HCT116 (cell line): ENCODE measurements around the gene NOC2L. TPM values are rescaled to one million over a fixed set of nuclear protein-coding genes. Genes with fewer than 3 reads are reported as not detected.
A peak's percentile ranks its signal among the peaks of the same experiment; 100 is the strongest.

ENCODE experiments used
- ATAC-seq: fragments of 200-7000 bp; cut with Tn5 transposase; 2 replicates; pipeline ENCODE4 v1.9.1; 2020; ENCODE audit warnings: mild to moderate bottlenecking, moderate library complexity
- BruUV-seq: library from RNA; stranded (reverse); fragments of 400-500 nt; replicated peaks from 2 replicates; lab custom pipeline; 2021; lab: Mats Ljungman, UMichigan
- CTCF ChIA-PET: fragments of 300-600 bp; sonication (Branson Sonifier 250); formaldehyde crosslinking; loops from one replicate; lab custom pipeline; 2021; ENCODE audit warnings: antibody characterized with exemption; lab: Charles Lee
- POLR2A ChIA-PET: fragments of 300-600, 350-600 bp; sonication (Branson Sonifier 250); formaldehyde crosslinking; loops from one replicate; lab custom pipeline; 2021; ENCODE audit warnings: antibody characterized with exemption; lab: Charles Lee
- RAD21 ChIA-PET, 2 experiments: fragments of 300-600 bp; sonication (Branson Sonifier 250); formaldehyde crosslinking; loops; one replicate each; lab custom pipeline; 2023; ENCODE audit warnings: low total read pairs in 2 of 2; ENCODE audit not compliant: uncharacterized antibody in 2 of 2, unreplicated experiment in 2 of 2, low non-redundant PET in 1 of 2; lab: Charles Lee
- DNase-seq: peaks from one replicate; pipeline ENCODE4 v3.0.0-alpha.2; 2010; ENCODE audit warnings: low read depth, low spot score
- H2AFZ ChIP-seq: fragments of 200-600 bp; shearing (Covaris generic), sonication (generic); 2 replicates; pipeline ENCODE4 v1.6.1; 2017; ENCODE audit warnings: low read depth, mixed run types, mixed read lengths, antibody characterized with exemption, low read length; ENCODE audit not compliant: poor library complexity, severe bottlenecking
- H3K27ac ChIP-seq: 2 replicates; pipeline ENCODE4 v1.5.1; 2012; ENCODE audit warnings: low read depth, low read length
- H3K27me3 ChIP-seq: fragments of 200-600 bp; sonication (generic); 2 replicates; pipeline ENCODE4 v1.6.1; 2016; ENCODE audit warnings: mixed run types, low read length, mixed read lengths; ENCODE audit not compliant: insufficient read depth
- H3K36me3 ChIP-seq, 2 experiments: fragments of 200-500 bp in 1 of 2; fragments of 200-600 bp in 1 of 2; sonication (Bioruptor generic) in 1 of 2; sonication (generic) in 1 of 2; 2 replicates each; pipeline versions ENCODE4 v1.5.1 to v1.6.1; 2014 to 2016; ENCODE audit warnings: low read length in 2 of 2, inconsistent platforms in 1 of 2, mixed read lengths in 1 of 2, mixed run types in 1 of 2; ENCODE audit not compliant: insufficient read depth in 2 of 2, control insufficient read depth in 1 of 2
- H3K4me1 ChIP-seq, 2 experiments: fragments of 200-600 bp in 1 of 2; sonication (generic) in 1 of 2; 2 replicates each; pipeline versions ENCODE4 v1.5.1 to v1.6.1; 2012 to 2017; ENCODE audit warnings: low read length in 2 of 2, inconsistent platforms in 1 of 2, mild to moderate bottlenecking in 1 of 2, mixed read lengths in 1 of 2, mixed run types in 1 of 2, moderate library complexity in 1 of 2; ENCODE audit not compliant: insufficient read depth in 2 of 2, control insufficient read depth in 1 of 2
- H3K4me2 ChIP-seq: fragments of 200-600 bp; sonication (generic); 2 replicates; pipeline ENCODE4 v1.6.1; 2017; ENCODE audit warnings: mixed run types, low read length, mixed read lengths
- H3K4me3 ChIP-seq, 2 experiments: fragments of 200-600 bp in 1 of 2; sonication (generic) in 1 of 2; replicated peaks in 1 of 2; 2 replicates each; pipeline ENCODE4 v1.5.1; 2011 to 2016; ENCODE audit warnings: low read length in 2 of 2, control low read depth in 1 of 2, low read depth in 1 of 2, mild to moderate bottlenecking in 1 of 2, mixed read lengths in 1 of 2, mixed run types in 1 of 2
- H3K79me2 ChIP-seq: fragments of 200-600 bp; sonication (generic); 2 replicates; pipeline ENCODE4 v1.6.1; 2017; ENCODE audit warnings: mild to moderate bottlenecking, mixed run types, low read length, moderate library complexity, mixed read lengths; ENCODE audit not compliant: insufficient read depth
- H3K9ac ChIP-seq: fragments of 200-600 bp; sonication (generic); 2 replicates; pipeline ENCODE4 v1.6.1; 2016; ENCODE audit warnings: low read length, mixed read lengths
- H3K9me2 ChIP-seq: fragments of 200-600 bp; sonication (generic), shearing (Covaris generic); 2 replicates; pipeline ENCODE4 v1.6.1; 2017; ENCODE audit warnings: mixed run types, mild to moderate bottlenecking, moderate library complexity; ENCODE audit not compliant: insufficient read depth
- H3K9me3 ChIP-seq, 2 experiments: fragments of 200-500 bp in 1 of 2; fragments of 200-600 bp in 1 of 2; sonication (Bioruptor generic) in 1 of 2; sonication (generic) in 1 of 2; 2 replicates each; pipeline ENCODE4 v1.6.1; 2014 to 2017; ENCODE audit warnings: low read length in 2 of 2, mixed read lengths in 2 of 2, inconsistent platforms in 1 of 2, low read depth in 1 of 2, mild to moderate bottlenecking in 1 of 2, mixed run types in 1 of 2, moderate library complexity in 1 of 2; ENCODE audit not compliant: control insufficient read depth in 1 of 2, insufficient read depth in 1 of 2
- H4K20me1 ChIP-seq: fragments of 200-600 bp; sonication (generic), shearing (Covaris generic); 2 replicates; pipeline ENCODE4 v1.6.1; 2017; ENCODE audit warnings: mixed run types, mild to moderate bottlenecking, moderate library complexity; ENCODE audit not compliant: insufficient read depth
- ATF3 ChIP-seq: IDR thresholded peaks from 2 replicates; pipeline ENCODE4 v1.6.1; 2012
- CTCF ChIP-seq, 3 experiments: fragments of 200-600 bp in 1 of 3; sonication (generic) in 1 of 3; IDR thresholded peaks in 2 of 3; conservative IDR thresholded peaks in 1 of 3; 2 replicates each; pipeline ENCODE4 v1.5.1; 2012 to 2017; ENCODE audit warnings: low read depth in 2 of 3, low read length in 2 of 3, antibody characterized with exemption in 1 of 3, borderline replicate concordance in 1 of 3, control low read depth in 1 of 3, mild to moderate bottlenecking in 1 of 3, mixed read lengths in 1 of 3, mixed run types in 1 of 3, moderate library complexity in 1 of 3; ENCODE audit not compliant: insufficient read depth in 1 of 3
- JUND ChIP-seq: IDR thresholded peaks from 2 replicates; pipeline ENCODE4 v1.6.1; 2012
- intact Hi-C: fragments of 100-400 bp; cut with micrococcal nuclease; formaldehyde crosslinking; loops from 2 replicates; pipeline ENCODE4 v1.10.0; 2022
- total RNA-seq: library from RNA; stranded (reverse); gene quantifications from one replicate; pipeline ENCODE4 v1.2.1, GENCODE V29; 2021; ENCODE audit not compliant: unreplicated experiment

The NOC2L gene
- total RNA-seq, 1 experiment from 2014 or later: 260 TPM

DNA sequence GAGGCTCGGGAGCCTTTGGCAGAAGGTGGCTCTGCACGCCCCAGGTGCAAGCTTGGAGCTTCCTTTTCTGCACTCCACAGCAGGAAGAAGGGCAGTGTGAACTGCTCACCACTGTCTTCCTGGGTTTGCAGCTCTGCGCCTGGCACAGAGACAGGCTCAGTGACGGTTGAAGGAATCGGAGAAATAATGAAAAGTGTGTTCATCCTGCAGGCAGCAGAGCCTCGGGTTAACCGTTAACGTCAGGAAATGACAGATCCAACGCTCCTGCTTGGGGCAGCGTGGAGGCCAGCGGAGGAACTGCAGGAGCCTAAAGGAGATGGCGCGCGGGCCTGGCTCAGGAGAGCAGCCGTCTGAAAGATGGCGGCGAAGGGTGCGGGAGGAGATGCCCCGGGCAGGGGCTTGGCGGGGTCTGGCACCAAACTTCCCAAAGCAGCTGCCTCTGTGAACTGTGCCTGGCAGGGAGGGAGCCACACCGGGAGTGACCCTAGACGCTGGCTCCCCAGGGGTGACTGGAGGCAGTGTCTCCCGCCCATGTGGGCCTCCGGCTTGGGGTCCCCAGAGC is 46.2 kb downstream of the NOC2L start:
- BruUV-seq: no TSS peak
- H3K9me2 ChIP-seq: no peaks in the 10 kb centered on the region
- H3K9me3 ChIP-seq: no peaks in the 10 kb centered on the region
- ChIA-PET POLR2A (no interaction called here), CTCF (no interaction called here)
- no peaks in the 10 kb centered on the region for H3K79me2 ChIP-seq
- H3K4me1 ChIP-seq: peaks cover 15 to 22% of the 10 kb centered on the region in 2 experiments
- no peak overlapping the region for H2AFZ ChIP-seq
- no peaks in the 10 kb centered on the region for H3K36me3 ChIP-seq
- no peak overlapping the region for H3K27ac ChIP-seq
- DNase-seq: no peak
- H3K27me3 ChIP-seq: peaks cover 15% of the 10 kb centered on the region; the same call in 1 of the 2 replicates
- no peak for TF ChIP-seq ATF3
- TF ChIP-seq CTCF (IDR thresholded peaks at IDR 0.05 in 2 of 3, conservative IDR thresholded peaks at IDR 0.05 in 1 of 3; ENCODE audit: borderline replicate concordance in 1 of 3, insufficient read depth in 1 of 3, low read depth in 2 of 3, low read length in 2 of 3): peak in 2 of 3 experiments; percentile 26 to 36; a peak in 3 of 6 replicates
- TF ChIP-seq, all 23 proteins: peak for 1
- no peak overlapping the region for H3K4me3 ChIP-seq
- no peaks in the 10 kb centered on the region for H4K20me1 ChIP-seq
- RAD21 ChIA-PET: no interaction called here
- intact Hi-C loops: no loop called here
- H3K9ac ChIP-seq: no peak overlapping the region
- H3K4me2 ChIP-seq: no peak overlapping the region
- peak; percentile 63 for ATAC-seq

GRCh38 chr1:911875-912739 is 46.9 kb downstream of the NOC2L start:
- Histone ChIP-seq H3K27me3 (peaks cover 8% of the 10 kb centered on the region; the same call in 1 of the 2 replicates), H3K4me1 (peaks cover 19 to 29% of the 10 kb centered on the region in 2 experiments), H3K9me3 (no peaks in the 10 kb centered on the region), H3K9ac (no peak overlapping the region), H3K4me2 (no peak overlapping the region), H3K9me2 (no peaks in the 10 kb centered on the region), H3K79me2 (no peaks in the 10 kb centered on the region), H3K27ac (no peak overlapping the region), H2AFZ (no peak overlapping the region), H3K4me3 (no peak overlapping the region), H3K36me3 (no peaks in the 10 kb centered on the region), H4K20me1 (no peaks in the 10 kb centered on the region)
- POLR2A ChIA-PET: no interaction called here
- TF ChIP-seq JUND: no peak
- BruUV-seq: no TSS peak
- CTCF ChIA-PET: interaction anchor here (0.6 kb wide), 1 partner anchor 157 kb away, joined by 4 read pairs; no protein-coding TSS in a partner anchor
- RAD21 ChIA-PET: interaction anchor here in 1 of 2 experiments (1.0 kb wide), 1 partner anchor 28 kb away, joined by 3 read pairs; no protein-coding TSS in a partner anchor
- ATAC-seq: no peak
- intact Hi-C loops: no loop called here
- no peak for DNase-seq
